ENCODE measurements around the gene CFAP73. TPM values are rescaled to one million over a fixed set of nuclear protein-coding genes. Genes with fewer than 3 reads are reported as not detected.

CFAP73 gene
- total RNA-seq, 4 donors from 2014 or later = not detected

GRCh38 chr12:113208041-113208934 is 58.8 kb downstream of the CFAP73 start:
- TF ChIP-seq CTCF (IDR thresholded peaks at IDR 0.05; ENCODE audit: low read depth) = no peak

Small RNA genes lying within 50 kb of the gene (small RNA-seq; reads per million reads assigned to genes)
- gene MIR7106 = not detected
- gene RF00019 = 0.49 reads per million

Other genes with a start within 250 kb of the CFAP73 start
- gene OAS1, start 242.8 kb upstream of the CFAP73 start, total RNA-seq = 100 to 1,000 TPM in 1 of 4 donors, 10 to 100 TPM in 3; 16.2 to 104 (median 23.9) TPM
- gene OAS3, start 211.2 kb upstream of the CFAP73 start, total RNA-seq = 10 to 100 TPM in 3 of 4 donors, 1 to 10 TPM in 1; 7.3 to 24.9 (median 14.3) TPM
- gene OAS2, start 171.2 kb upstream of the CFAP73 start, total RNA-seq = 10 to 100 TPM in 2 of 4 donors, 1 to 10 TPM in 2; 9.5 to 19.7 (median 12.3) TPM
- gene DTX1, start 93.0 kb upstream of the CFAP73 start, total RNA-seq = 100 to 1,000 TPM in 1 of 4 donors, 10 to 100 TPM in 3; 20.2 to 137 (median 46.2) TPM
- gene RASAL1, start 14.0 kb upstream of the CFAP73 start, total RNA-seq = not detected
- 100 to 1,000 TPM in 1 of 4 donors, 10 to 100 TPM in 3; 27.7 to 107 (median 46.2) TPM for gene DDX54, start 35.8 kb downstream of the CFAP73 start, total RNA-seq
- gene RITA1, start 36.0 kb downstream of the CFAP73 start, total RNA-seq = 10 to 100 TPM in 1 of 4 donors, 1 to 10 TPM in 3; 8.3 to 11.0 (median 9.4) TPM
- 10 to 100 TPM; 27.6 to 82.3 (median 46.3) TPM for gene TPCN1, start 71.7 kb downstream of the CFAP73 start, total RNA-seq
- 10 to 100 TPM; 16.8 to 53.9 (median 39.1) TPM for gene SLC8B1, start 185.4 kb downstream of the CFAP73 start, total RNA-seq
- gene PLBD2, start 208.9 kb downstream of the CFAP73 start, total RNA-seq = 10 to 100 TPM; 31.8 to 69.7 (median 59.5) TPM